ENCODE results near the gene AGAP9. TPM values are rescaled to one million over a fixed set of nuclear protein-coding genes. Genes with fewer than 3 reads are reported as not detected.
"Not testable (repeated sequence)": the region's sequence is repeated elsewhere in the genome, so short reads cannot be mapped to it uniquely, and the experiment has no call there.

Gene AGAP9
- total and polyA plus RNA-seq, 2 of the 13 experiments (the other 11 are each of a cell fraction or from before 2014, with no cell fraction given), result 5.1 to 12.0 TPM

DNA sequence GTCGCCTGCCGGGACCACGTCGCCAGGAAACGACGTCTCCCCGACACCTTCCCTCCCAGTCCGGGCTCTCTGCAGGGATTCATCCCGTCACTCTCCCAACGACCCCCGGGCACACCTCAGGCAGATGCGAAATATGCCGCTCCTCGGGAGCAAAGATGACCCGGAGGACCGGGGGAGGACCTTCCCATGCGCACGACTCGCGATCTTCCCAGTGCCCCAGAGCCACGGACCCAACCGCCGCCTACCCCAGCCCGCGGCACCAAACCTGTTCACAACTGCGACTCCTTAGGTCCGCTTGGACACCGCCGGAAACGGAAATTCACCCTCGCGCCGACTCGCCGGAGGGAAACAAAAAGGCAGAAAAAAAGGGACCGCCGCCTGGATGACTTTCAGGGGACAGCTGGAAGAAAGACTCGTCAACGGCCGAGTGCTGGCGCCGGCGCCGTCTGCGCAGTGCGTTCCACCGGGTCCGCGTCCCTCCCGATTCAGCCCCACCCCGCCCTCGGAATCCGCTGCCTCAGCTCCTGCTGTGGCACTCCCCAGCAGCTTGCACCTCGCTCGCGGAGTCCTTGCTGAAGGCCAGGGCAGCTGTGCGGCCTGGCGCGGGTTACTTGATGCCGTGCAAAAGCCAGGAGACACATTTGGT is 29.9 kb upstream of the AGAP9 start (continued):
- TF ChIP-seq, protein P1, sequence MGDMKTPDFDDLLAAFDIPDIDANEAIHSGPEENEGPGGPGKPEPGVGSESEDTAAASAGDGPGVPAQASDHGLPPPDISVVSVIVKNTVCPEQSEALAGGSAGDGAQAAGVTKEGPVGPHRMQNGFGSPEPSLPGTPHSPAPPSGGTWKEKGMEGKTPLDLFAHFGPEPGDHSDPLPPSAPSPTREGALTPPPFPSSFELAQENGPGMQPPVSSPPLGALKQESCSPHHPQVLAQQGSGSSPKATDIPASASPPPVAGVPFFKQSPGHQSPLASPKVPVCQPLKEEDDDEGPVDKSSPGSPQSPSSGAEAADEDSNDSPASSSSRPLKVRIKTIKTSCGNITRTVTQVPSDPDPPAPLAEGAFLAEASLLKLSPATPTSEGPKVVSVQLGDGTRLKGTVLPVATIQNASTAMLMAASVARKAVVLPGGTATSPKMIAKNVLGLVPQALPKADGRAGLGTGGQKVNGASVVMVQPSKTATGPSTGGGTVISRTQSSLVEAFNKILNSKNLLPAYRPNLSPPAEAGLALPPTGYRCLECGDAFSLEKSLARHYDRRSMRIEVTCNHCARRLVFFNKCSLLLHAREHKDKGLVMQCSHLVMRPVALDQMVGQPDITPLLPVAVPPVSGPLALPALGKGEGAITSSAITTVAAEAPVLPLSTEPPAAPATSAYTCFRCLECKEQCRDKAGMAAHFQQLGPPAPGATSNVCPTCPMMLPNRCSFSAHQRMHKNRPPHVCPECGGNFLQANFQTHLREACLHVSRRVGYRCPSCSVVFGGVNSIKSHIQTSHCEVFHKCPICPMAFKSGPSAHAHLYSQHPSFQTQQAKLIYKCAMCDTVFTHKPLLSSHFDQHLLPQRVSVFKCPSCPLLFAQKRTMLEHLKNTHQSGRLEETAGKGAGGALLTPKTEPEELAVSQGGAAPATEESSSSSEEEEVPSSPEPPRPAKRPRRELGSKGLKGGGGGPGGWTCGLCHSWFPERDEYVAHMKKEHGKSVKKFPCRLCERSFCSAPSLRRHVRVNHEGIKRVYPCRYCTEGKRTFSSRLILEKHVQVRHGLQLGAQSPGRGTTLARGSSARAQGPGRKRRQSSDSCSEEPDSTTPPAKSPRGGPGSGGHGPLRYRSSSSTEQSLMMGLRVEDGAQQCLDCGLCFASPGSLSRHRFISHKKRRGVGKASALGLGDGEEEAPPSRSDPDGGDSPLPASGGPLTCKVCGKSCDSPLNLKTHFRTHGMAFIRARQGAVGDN (CRISPR knock-in tag; IDR thresholded peaks at IDR 0.05), result peak; percentile 77; the same call in 1 of the 2 replicates
- TF ChIP-seq, protein P2, sequence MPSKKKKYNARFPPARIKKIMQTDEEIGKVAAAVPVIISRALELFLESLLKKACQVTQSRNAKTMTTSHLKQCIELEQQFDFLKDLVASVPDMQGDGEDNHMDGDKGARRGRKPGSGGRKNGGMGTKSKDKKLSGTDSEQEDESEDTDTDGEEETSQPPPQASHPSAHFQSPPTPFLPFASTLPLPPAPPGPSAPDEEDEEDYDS (CRISPR knock-in tag; IDR thresholded peaks at IDR 0.05), result peak; percentile 51; the same call in 1 of the 2 replicates
- TF ChIP-seq ZNF256 (CRISPR knock-in tag; conservative IDR thresholded peaks at IDR 0.05) (0 out of 2 replicates have a peak, but pooled peaks have one; percentile 18), ZNF142 (CRISPR knock-in tag; IDR thresholded peaks at IDR 0.05) (0 out of 2 replicates have a peak, but pooled peaks have one; percentile 37), ZMYM4 (CRISPR knock-in tag; IDR thresholded peaks at IDR 0.05) (peak; percentile 79), ZNF768 (CRISPR knock-in tag; IDR thresholded peaks at IDR 0.05) (peak; percentile 45; the same call in 1 of the 2 replicates), SKIL (CRISPR knock-in tag; IDR thresholded peaks at IDR 0.05; ENCODE audit: borderline replicate concordance) (0 out of 2 replicates have a peak, but pooled peaks have one; percentile 13), NR2F6 (CRISPR knock-in tag; IDR thresholded peaks at IDR 0.05) (peak; percentile 10; the same call in 1 of the 2 replicates)
- TF ChIP-seq, protein P3, sequence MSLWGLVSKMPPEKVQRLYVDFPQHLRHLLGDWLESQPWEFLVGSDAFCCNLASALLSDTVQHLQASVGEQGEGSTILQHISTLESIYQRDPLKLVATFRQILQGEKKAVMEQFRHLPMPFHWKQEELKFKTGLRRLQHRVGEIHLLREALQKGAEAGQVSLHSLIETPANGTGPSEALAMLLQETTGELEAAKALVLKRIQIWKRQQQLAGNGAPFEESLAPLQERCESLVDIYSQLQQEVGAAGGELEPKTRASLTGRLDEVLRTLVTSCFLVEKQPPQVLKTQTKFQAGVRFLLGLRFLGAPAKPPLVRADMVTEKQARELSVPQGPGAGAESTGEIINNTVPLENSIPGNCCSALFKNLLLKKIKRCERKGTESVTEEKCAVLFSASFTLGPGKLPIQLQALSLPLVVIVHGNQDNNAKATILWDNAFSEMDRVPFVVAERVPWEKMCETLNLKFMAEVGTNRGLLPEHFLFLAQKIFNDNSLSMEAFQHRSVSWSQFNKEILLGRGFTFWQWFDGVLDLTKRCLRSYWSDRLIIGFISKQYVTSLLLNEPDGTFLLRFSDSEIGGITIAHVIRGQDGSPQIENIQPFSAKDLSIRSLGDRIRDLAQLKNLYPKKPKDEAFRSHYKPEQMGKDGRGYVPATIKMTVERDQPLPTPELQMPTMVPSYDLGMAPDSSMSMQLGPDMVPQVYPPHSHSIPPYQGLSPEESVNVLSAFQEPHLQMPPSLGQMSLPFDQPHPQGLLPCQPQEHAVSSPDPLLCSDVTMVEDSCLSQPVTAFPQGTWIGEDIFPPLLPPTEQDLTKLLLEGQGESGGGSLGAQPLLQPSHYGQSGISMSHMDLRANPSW (CRISPR knock-in tag; IDR thresholded peaks at IDR 0.05; ENCODE audit: borderline replicate concordance), result 0 out of 2 replicates have a peak, but pooled peaks have one; percentile 35
- not testable (repeated sequence) for TF ChIP-seq NR2F6 (IDR thresholded peaks at IDR 0.05)

All from HepG2 (cell line).